K562 (cell line): ENCODE data around the gene METRN. TPM values are rescaled to one million over a fixed set of nuclear protein-coding genes. Genes with fewer than 3 reads are reported as not detected.

Experiments
- ATAC-seq: fragments of 200-7000 bp; cut with Tn5 transposase; 3 replicates; pipeline ENCODE4 v1.9.1; 2020; ENCODE audit warnings: moderate library complexity
- BruUV-seq: library from RNA; stranded (reverse); fragments of 400-500 nt; replicated peaks from 2 replicates; lab custom pipeline; 2021; lab: Mats Ljungman, UMichigan
- CTCF ChIA-PET: fragments of 300-600 bp; formaldehyde crosslinking; extraction: SDS; loops from one replicate; lab custom pipeline; 2021; ENCODE audit warnings: low intra/inter-chr PET ratio; lab: Yijun Ruan, JAX
- POLR2A ChIA-PET: fragments of 300-600, 350-650 bp; sonication (Branson Sonifier 250); formaldehyde crosslinking; extraction: SDS; loops from one replicate; lab custom pipeline; 2021; ENCODE audit warnings: antibody characterized with exemption, inconsistent platforms; lab: Yijun Ruan, JAX
- DNase-seq, 4 experiments: peaks; one replicate each; pipeline versions ENCODE4 v3.0.0 to v3.0.0-alpha.2; 2011 to 2018; ENCODE audit warnings: low spot score in 3 of 4, mixed read lengths in 3 of 4; ENCODE audit errors: extremely low read depth in 1 of 4
- FAIRE-seq: peaks from 2 replicates; lab custom pipeline; 2011; peaks lifted over from hg19 to GRCh38; lab: Jason Lieb, UNC
- H2AFZ ChIP-seq: 2 replicates; pipeline ENCODE4 v1.6.0; 2011; ENCODE audit warnings: low read depth, low read length, control low read depth, inconsistent platforms
- H3K27ac ChIP-seq: fragments of 200-600 bp; 3 replicates; pipeline ENCODE4 v1.8.0; 2011; ENCODE audit warnings: low read depth, mild to moderate bottlenecking, control low read depth, inconsistent platforms, low read length, moderate library complexity, mixed read lengths; ENCODE audit errors: extremely low read depth
- H3K27me3 ChIP-seq, 2 experiments: fragments of 300-600 bp in 1 of 2; 2 replicates in 1 of 2; 3 replicates in 1 of 2; pipeline versions ENCODE4 v1.6.0 to v1.8.0; 2011; ENCODE audit warnings: inconsistent platforms in 2 of 2, low read length in 2 of 2, mild to moderate bottlenecking in 1 of 2, mixed read lengths in 1 of 2, moderate library complexity in 1 of 2; ENCODE audit not compliant: control insufficient read depth in 2 of 2, insufficient read depth in 2 of 2
- H3K36me3 ChIP-seq: fragments of 300-600 bp; 3 replicates; pipeline ENCODE4 v1.8.0; 2011; ENCODE audit warnings: mild to moderate bottlenecking, low read length, inconsistent platforms; ENCODE audit not compliant: control insufficient read depth, insufficient read depth
- H3K4me1 ChIP-seq, 2 experiments: fragments of 200-600 bp in 1 of 2; replicated peaks in 1 of 2; 2 replicates in 1 of 2; 3 replicates in 1 of 2; pipeline versions ENCODE4 v1.5.1 to v1.8.0; 2011; ENCODE audit warnings: inconsistent platforms in 2 of 2, low read length in 2 of 2, mild to moderate bottlenecking in 1 of 2, mixed read lengths in 1 of 2, moderate library complexity in 1 of 2; ENCODE audit not compliant: control insufficient read depth in 2 of 2, insufficient read depth in 2 of 2
- H3K4me2 ChIP-seq: 2 replicates; pipeline ENCODE4 v1.6.1; 2011; ENCODE audit warnings: low read length, control low read depth, inconsistent platforms, mixed read lengths; ENCODE audit not compliant: insufficient read depth
- H3K4me3 ChIP-seq: fragments of 200-600 bp; sonication (generic), shearing (Covaris generic); 2 replicates; pipeline ENCODE4 v1.5.1; 2016; ENCODE audit warnings: control low read depth, inconsistent platforms
- H3K79me2 ChIP-seq: fragments of 200-600 bp; 3 replicates; pipeline ENCODE4 v1.8.0; 2011; ENCODE audit warnings: low read length, inconsistent platforms; ENCODE audit not compliant: control insufficient read depth, insufficient read depth
- H3K9ac ChIP-seq, 2 experiments: 2 replicates each; pipeline versions ENCODE4 v1.6.0 to v1.6.1; 2011; ENCODE audit warnings: low read depth in 2 of 2, low read length in 2 of 2, control low read depth in 1 of 2, inconsistent platforms in 1 of 2, mild to moderate bottlenecking in 1 of 2, mixed read lengths in 1 of 2; ENCODE audit not compliant: insufficient read depth in 1 of 2
- H3K9me1 ChIP-seq: one replicate; pipeline ENCODE4 v1.6.0; 2011; ENCODE audit warnings: inconsistent platforms, mild to moderate bottlenecking, low read length, moderate library complexity; ENCODE audit not compliant: control insufficient read depth, insufficient read depth
- H3K9me3 ChIP-seq: replicated peaks from 2 replicates; pipeline ENCODE4 v1.5.1; 2011; ENCODE audit warnings: low read depth, low read length, inconsistent platforms; ENCODE audit not compliant: control insufficient read depth, insufficient read depth
- H4K20me1 ChIP-seq: replicated peaks from 2 replicates; pipeline ENCODE4 v1.6.1; 2011; ENCODE audit warnings: low read length, inconsistent platforms, mixed read lengths; ENCODE audit not compliant: control insufficient read depth, insufficient read depth
- ELF1 ChIP-seq: fragments of 200-800 bp; sonication (Bioruptor generic); IDR thresholded peaks from 2 replicates; pipeline ENCODE4 v1.6.1; 2016; ENCODE audit warnings: missing genetic modification characterization, missing compliant biosample characterization
- LEF1 ChIP-seq: fragments of 450-650 bp; IDR thresholded peaks from 2 replicates; pipeline ENCODE4 v1.6.1; 2016; ENCODE audit warnings: mild to moderate bottlenecking
- POLR2G ChIP-seq: fragments of 200-400 bp; formaldehyde crosslinking; IDR thresholded peaks from 2 replicates; pipeline ENCODE4 v1.6.1; 2017; ENCODE audit warnings: low read depth, mild to moderate bottlenecking, antibody characterized with exemption, low read length, moderate library complexity
- SNRNP70 ChIP-seq: fragments of 200-400 bp; formaldehyde crosslinking; optimal IDR thresholded peaks from 2 replicates; pipeline ENCODE3; 2017; ENCODE audit warnings: low read depth, low read length
- TEAD1 ChIP-seq, 2 experiments: fragments of 450-650 bp in 1 of 2; sonication (generic) in 1 of 2; formaldehyde crosslinking; IDR thresholded peaks; 2 replicates each; pipeline versions ENCODE4 v1.4.0 to v1.8.0; 2020 to 2022; ENCODE audit warnings: mild to moderate bottlenecking in 2 of 2, missing genetic modification reagents in 1 of 2
- WGBS: fragments of 100-300 bp; shearing (Covaris generic); methylation state at CpG from one replicate; pipeline ENCODE4 v1.1.6; 2016; ENCODE audit warnings: low coverage, mixed read lengths; ENCODE audit not compliant: insufficient coverage; ENCODE audit errors: missing lambda C conversion rate; 5-methylcytosine and 5-hydroxymethylcytosine counted together
- in situ Hi-C: fragments of 300-500 bp; cut with MboI; formaldehyde crosslinking; loops from 4 replicates; pipeline ENCODE4 v1.15.0; 2018; ENCODE audit warnings: inconsistent platforms, mixed read lengths
- intact Hi-C: fragments of 100-400 bp; cut with micrococcal nuclease; formaldehyde crosslinking; loops from 2 replicates; pipeline ENCODE4 v1.14.2; 2022
- polyA plus RNA-seq, 8 experiments: library from polyadenylated mRNA; depleted of rRNA in 4 of 8; stranded (reverse) in 5 of 8; unstranded in 3 of 8; fragments of >200 nt; fragmentation: Nextera tagmentation in 2 of 8; fragmentation: Illumina TruSeq in 1 of 8; extraction: Ambion mirVana in 2 of 8; extraction: Trizol in 1 of 8; gene quantifications; 2 replicates each; pipeline versions ENCODE4 v1.2.1 to v1.2.3, GENCODE V29; 2011 to 2014; ENCODE audit warnings: inconsistent platforms in 1 of 8, missing spikeins in 1 of 8
- total RNA-seq, 7 experiments: library from RNA; depleted of rRNA in 6 of 7; stranded (reverse); fragments of >200 nt in 6 of 7; fragmentation: Illumina TruSeq in 2 of 7; extraction: Trizol in 2 of 7; gene quantifications; 2 replicates each; pipeline versions ENCODE4 v1.2.1 to v1.2.3, GENCODE V29; 2011 to 2021; ENCODE audit warnings: low replicate concordance in 1 of 7
- TF ChIP-seq, protein P1 (sequence below): fragments of 250-450 bp; sonication (Bioruptor Pico); IDR thresholded peaks from 2 replicates; pipeline ENCODE4 v1.8.0; 2022; ENCODE audit warnings: moderate library complexity, mild to moderate bottlenecking, inconsistent platforms

METRN gene
- total and polyA plus RNA-seq, 9 of the 15 experiments (the other 6 are each of a cell fraction or from before 2014, with no cell fraction given) = 0.20 to 89.8 (median 15.4) TPM

DNA sequence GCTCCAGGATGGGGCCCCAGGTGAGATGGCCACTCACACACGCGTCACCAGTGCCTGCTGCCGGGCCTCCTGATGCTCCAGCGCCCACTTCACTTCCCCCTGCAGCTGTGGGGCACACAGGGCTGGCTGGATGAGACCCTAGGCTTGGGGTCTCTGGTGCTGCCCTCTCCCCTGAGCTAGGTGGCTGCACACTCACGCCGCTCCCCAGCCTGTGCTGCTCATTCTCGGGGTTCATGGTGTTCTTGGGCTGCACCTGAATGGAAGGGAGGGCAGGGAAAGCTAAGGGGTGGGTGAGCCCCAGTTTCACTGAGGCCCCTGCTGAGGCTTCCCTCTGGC lies 10.1 kb downstream of the METRN start:
- WGBS = 70% methylated on average over 4 of the region's 7 CpGs
- POLR2A ChIA-PET = interaction anchor here (0.5 to 4.5 kb wide), 6 partner anchors 9 to 47 kb away, joined by 3 to 25 read pairs (median 3); partner anchors contain the start of genes CIAO3 and METRN
- Histone ChIP-seq H3K79me2 (peaks cover 57% of the 10 kb centered on the region), H3K4me2 (no peak overlapping the region), H3K4me1 (peaks cover 15 to 97% of the 10 kb centered on the region in 2 experiments), H3K27me3 (no peaks in the 10 kb centered on the region), H3K9me1 (no peaks in the 10 kb centered on the region), H3K27ac (no peak overlapping the region), H3K9me3 (no peaks in the 10 kb centered on the region), H3K4me3 (no peak overlapping the region), H3K36me3 (peaks cover 21% of the 10 kb centered on the region; the same call in 1 of the 3 replicates), H3K9ac (peak overlapping the region in 1 of 2 experiments; percentile 59; a peak in 2 of 4 replicates), H4K20me1 (no peaks in the 10 kb centered on the region; the same call in 1 of the 2 replicates), H2AFZ (no peak overlapping the region)
- no peak for ATAC-seq
- FAIRE-seq = no peak
- no TSS peak for BruUV-seq
- in situ Hi-C loops (no loop called here), intact Hi-C loops (no loop called here)
- CTCF ChIA-PET = no interaction called here
- DNase-seq = no peak
- TF ChIP-seq, protein P1, sequence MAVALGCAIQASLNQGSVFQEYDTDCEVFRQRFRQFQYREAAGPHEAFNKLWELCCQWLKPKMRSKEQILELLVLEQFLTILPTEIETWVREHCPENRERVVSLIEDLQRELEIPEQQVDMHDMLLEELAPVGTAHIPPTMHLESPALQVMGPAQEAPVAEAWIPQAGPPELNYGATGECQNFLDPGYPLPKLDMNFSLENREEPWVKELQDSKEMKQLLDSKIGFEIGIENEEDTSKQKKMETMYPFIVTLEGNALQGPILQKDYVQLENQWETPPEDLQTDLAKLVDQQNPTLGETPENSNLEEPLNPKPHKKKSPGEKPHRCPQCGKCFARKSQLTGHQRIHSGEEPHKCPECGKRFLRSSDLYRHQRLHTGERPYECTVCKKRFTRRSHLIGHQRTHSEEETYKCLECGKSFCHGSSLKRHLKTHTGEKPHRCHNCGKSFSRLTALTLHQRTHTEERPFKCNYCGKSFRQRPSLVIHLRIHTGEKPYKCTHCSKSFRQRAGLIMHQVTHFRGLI = no peak
- TF ChIP-seq LEF1 = no peak
- TF ChIP-seq POLR2G = peak; percentile 59
- peak; percentile 53 for TF ChIP-seq SNRNP70
- no peak for TF ChIP-seq TEAD1 (CRISPR knock-in tag; IDR thresholded peaks at IDR 0.05)
- TF ChIP-seq ELF1 = no peak
